Neural cell (in vitro differentiated cells): ENCODE measurements around the gene RAB18. TPM values are rescaled to one million over a fixed set of nuclear protein-coding genes. Genes with fewer than 3 reads are reported as not detected.

Source experiments
- H2AFZ ChIP-seq: fragments of 200-600, 300-800 bp; sonication (generic), shearing (Covaris generic); 2 replicates; pipeline ENCODE4 v1.6.0; 2014; ENCODE audit warnings: low read depth, mild to moderate bottlenecking, antibody characterized with exemption, low read length, moderate library complexity
- H3F3A ChIP-seq: fragments of 200-600 bp; shearing (Covaris generic); 2 replicates; pipeline ENCODE4 v1.6.1; 2016; ENCODE audit warnings: mild to moderate bottlenecking, moderate library complexity, mixed read lengths, antibody characterized with exemption, low read length; ENCODE audit not compliant: insufficient read depth, poor library complexity, severe bottlenecking
- H3K27ac ChIP-seq: fragments of 200-600, 300-800 bp; sonication (generic), shearing (Covaris generic); 2 replicates; pipeline ENCODE4 v1.5.1; 2014; ENCODE audit warnings: mild to moderate bottlenecking, low read length, moderate library complexity
- H3K27me3 ChIP-seq: fragments of 300-800, 200-600 bp; sonication (generic), shearing (Covaris generic); 2 replicates; pipeline ENCODE4 v1.6.0; 2014; ENCODE audit warnings: mild to moderate bottlenecking, low read depth, low read length, moderate library complexity; ENCODE audit not compliant: insufficient read depth
- H3K36me3 ChIP-seq: fragments of 300-800, 200-600 bp; sonication (generic), shearing (Covaris generic); 2 replicates; pipeline ENCODE4 v1.5.1; 2014; ENCODE audit warnings: mild to moderate bottlenecking, antibody characterized with exemption, low read length, moderate library complexity; ENCODE audit not compliant: insufficient read depth
- H3K4me2 ChIP-seq: fragments of 300-800, 200-600 bp; sonication (generic), shearing (Covaris generic); 2 replicates; pipeline ENCODE4 v1.6.0; 2014; ENCODE audit warnings: mild to moderate bottlenecking, low read length
- H3K4me3 ChIP-seq: fragments of 300-800, 200-600 bp; sonication (generic), shearing (Covaris generic); 2 replicates; pipeline ENCODE4 v1.5.1; 2014; ENCODE audit warnings: mild to moderate bottlenecking, low read length, moderate library complexity
- H3K79me2 ChIP-seq: fragments of 200-600 bp; shearing (Covaris generic); replicated peaks from 2 replicates; pipeline ENCODE4 v1.6.0; 2014; ENCODE audit warnings: mild to moderate bottlenecking, low read length, moderate library complexity; ENCODE audit not compliant: insufficient read depth
- H3K9ac ChIP-seq: fragments of 300-800, 200-600 bp; sonication (generic), shearing (Covaris generic); 2 replicates; pipeline ENCODE4 v1.6.1; 2016; ENCODE audit warnings: mild to moderate bottlenecking, low read length, mixed read lengths
- H3K9me2 ChIP-seq: fragments of 200-600 bp; shearing (Covaris generic); 2 replicates; pipeline ENCODE4 v1.6.1; 2016; ENCODE audit warnings: mild to moderate bottlenecking, low read length, mixed read lengths; ENCODE audit not compliant: insufficient read depth
- H3K9me3 ChIP-seq: fragments of 200-600, 300-800 bp; sonication (generic), shearing (Covaris generic); 2 replicates; pipeline ENCODE4 v1.6.1; 2016; ENCODE audit warnings: mild to moderate bottlenecking, mixed run types, low read length, moderate library complexity, mixed read lengths
- H4K20me1 ChIP-seq: fragments of 200-600 bp; shearing (Covaris generic); 2 replicates; pipeline ENCODE4 v1.6.1; 2016; ENCODE audit warnings: mild to moderate bottlenecking, mixed run types; ENCODE audit not compliant: insufficient read depth
- EP300 ChIP-seq: fragments of 450-650 bp; conservative IDR thresholded peaks from 2 replicates; pipeline ENCODE4 v1.6.1; 2014; ENCODE audit warnings: antibody characterized with exemption, mild to moderate bottlenecking, moderate library complexity; ENCODE audit not compliant: poor library complexity, severe bottlenecking
- EZH2 ChIP-seq: fragments of 200-600, 300-800 bp; shearing (Covaris generic), sonication (generic); IDR thresholded peaks from 2 replicates; pipeline ENCODE4 v1.6.1; 2014; ENCODE audit warnings: antibody characterized with exemption, low read length, borderline replicate concordance, mild to moderate bottlenecking; ENCODE audit not compliant: insufficient read depth, poor library complexity, severe bottlenecking
- MXI1 ChIP-seq: fragments of 450-650 bp; conservative IDR thresholded peaks from 2 replicates; pipeline ENCODE4 v1.6.1; 2014; ENCODE audit warnings: antibody characterized with exemption, mild to moderate bottlenecking; ENCODE audit not compliant: poor library complexity, severe bottlenecking
- POLR2AphosphoS5 ChIP-seq: IDR thresholded peaks from 2 replicates; pipeline ENCODE4 v1.6.1; 2012
- RAD21 ChIP-seq: fragments of 450-650 bp; conservative IDR thresholded peaks from 2 replicates; pipeline ENCODE4 v1.6.1; 2014; ENCODE audit warnings: antibody characterized with exemption, mild to moderate bottlenecking, moderate library complexity
- SMC3 ChIP-seq: fragments of 450-650 bp; conservative IDR thresholded peaks from 2 replicates; pipeline ENCODE4 v1.6.1; 2014; ENCODE audit warnings: antibody characterized with exemption, mild to moderate bottlenecking, moderate library complexity; ENCODE audit not compliant: poor library complexity
- TAF1 ChIP-seq: IDR thresholded peaks from 2 replicates; pipeline ENCODE4 v1.6.1; 2012; ENCODE audit warnings: low read depth
- polyA plus RNA-seq: library from polyadenylated mRNA; depleted of rRNA; stranded (reverse); fragments of >200 nt; gene quantifications from 2 replicates; pipeline ENCODE4 v1.2.3, GENCODE V29; 2014
- TF ChIP-seq, protein P1 (sequence below): fragments of 450-650 bp; IDR thresholded peaks from 2 replicates; pipeline ENCODE4 v1.5.1; 2014; ENCODE audit warnings: antibody characterized with exemption, mild to moderate bottlenecking, moderate library complexity; ENCODE audit not compliant: poor library complexity, severe bottlenecking
- TF ChIP-seq, protein P2 (sequence below): IDR thresholded peaks from 2 replicates; pipeline ENCODE4 v1.6.1; 2012; ENCODE audit warnings: borderline replicate concordance

The RAB18 gene
- polyA plus RNA-seq, 1 donor from 2014 or later: 122 TPM

DNA sequence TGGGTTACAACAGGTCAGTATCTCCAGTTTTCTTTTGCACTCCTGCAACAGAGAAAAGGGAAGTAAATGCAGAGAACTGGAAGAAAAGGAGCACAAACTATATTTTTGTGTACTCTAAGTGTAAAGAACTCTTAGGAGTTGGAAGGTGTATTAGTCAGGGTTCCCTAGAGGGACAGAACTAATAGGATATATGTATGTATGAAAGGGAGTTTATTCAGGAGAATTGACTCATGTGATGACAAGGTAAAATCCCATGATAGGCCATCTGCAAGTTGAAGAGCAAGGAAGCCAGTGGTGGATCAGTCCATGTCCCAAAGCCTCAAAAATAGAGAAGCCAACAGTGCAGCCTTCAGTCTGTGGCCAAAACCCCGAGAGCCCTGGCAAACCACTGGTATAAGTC, 22.6 kb upstream of the RAB18 start:
- no peaks in the 10 kb centered on the region for H3K9me2 ChIP-seq
- H4K20me1 ChIP-seq: no peaks in the 10 kb centered on the region
- H3K4me3 ChIP-seq: no peak overlapping the region
- no peak for TF ChIP-seq MXI1
- no peak for TF ChIP-seq EP300
- no peak for TF ChIP-seq EZH2
- no peak for TF ChIP-seq RAD21
- no peak for TF ChIP-seq POLR2AphosphoS5
- TF ChIP-seq, protein P1, sequence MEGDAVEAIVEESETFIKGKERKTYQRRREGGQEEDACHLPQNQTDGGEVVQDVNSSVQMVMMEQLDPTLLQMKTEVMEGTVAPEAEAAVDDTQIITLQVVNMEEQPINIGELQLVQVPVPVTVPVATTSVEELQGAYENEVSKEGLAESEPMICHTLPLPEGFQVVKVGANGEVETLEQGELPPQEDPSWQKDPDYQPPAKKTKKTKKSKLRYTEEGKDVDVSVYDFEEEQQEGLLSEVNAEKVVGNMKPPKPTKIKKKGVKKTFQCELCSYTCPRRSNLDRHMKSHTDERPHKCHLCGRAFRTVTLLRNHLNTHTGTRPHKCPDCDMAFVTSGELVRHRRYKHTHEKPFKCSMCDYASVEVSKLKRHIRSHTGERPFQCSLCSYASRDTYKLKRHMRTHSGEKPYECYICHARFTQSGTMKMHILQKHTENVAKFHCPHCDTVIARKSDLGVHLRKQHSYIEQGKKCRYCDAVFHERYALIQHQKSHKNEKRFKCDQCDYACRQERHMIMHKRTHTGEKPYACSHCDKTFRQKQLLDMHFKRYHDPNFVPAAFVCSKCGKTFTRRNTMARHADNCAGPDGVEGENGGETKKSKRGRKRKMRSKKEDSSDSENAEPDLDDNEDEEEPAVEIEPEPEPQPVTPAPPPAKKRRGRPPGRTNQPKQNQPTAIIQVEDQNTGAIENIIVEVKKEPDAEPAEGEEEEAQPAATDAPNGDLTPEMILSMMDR: no peak
- TF ChIP-seq SMC3: no peak
- TF ChIP-seq, protein P2, sequence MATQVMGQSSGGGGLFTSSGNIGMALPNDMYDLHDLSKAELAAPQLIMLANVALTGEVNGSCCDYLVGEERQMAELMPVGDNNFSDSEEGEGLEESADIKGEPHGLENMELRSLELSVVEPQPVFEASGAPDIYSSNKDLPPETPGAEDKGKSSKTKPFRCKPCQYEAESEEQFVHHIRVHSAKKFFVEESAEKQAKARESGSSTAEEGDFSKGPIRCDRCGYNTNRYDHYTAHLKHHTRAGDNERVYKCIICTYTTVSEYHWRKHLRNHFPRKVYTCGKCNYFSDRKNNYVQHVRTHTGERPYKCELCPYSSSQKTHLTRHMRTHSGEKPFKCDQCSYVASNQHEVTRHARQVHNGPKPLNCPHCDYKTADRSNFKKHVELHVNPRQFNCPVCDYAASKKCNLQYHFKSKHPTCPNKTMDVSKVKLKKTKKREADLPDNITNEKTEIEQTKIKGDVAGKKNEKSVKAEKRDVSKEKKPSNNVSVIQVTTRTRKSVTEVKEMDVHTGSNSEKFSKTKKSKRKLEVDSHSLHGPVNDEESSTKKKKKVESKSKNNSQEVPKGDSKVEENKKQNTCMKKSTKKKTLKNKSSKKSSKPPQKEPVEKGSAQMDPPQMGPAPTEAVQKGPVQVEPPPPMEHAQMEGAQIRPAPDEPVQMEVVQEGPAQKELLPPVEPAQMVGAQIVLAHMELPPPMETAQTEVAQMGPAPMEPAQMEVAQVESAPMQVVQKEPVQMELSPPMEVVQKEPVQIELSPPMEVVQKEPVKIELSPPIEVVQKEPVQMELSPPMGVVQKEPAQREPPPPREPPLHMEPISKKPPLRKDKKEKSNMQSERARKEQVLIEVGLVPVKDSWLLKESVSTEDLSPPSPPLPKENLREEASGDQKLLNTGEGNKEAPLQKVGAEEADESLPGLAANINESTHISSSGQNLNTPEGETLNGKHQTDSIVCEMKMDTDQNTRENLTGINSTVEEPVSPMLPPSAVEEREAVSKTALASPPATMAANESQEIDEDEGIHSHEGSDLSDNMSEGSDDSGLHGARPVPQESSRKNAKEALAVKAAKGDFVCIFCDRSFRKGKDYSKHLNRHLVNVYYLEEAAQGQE: no peak
- no peak for TF ChIP-seq TAF1
- no peaks in the 10 kb centered on the region for H3K79me2 ChIP-seq
- no peaks in the 10 kb centered on the region for H3F3A ChIP-seq
- H3K36me3 ChIP-seq: no peaks in the 10 kb centered on the region
- H2AFZ ChIP-seq: no peak overlapping the region
- no peaks in the 10 kb centered on the region for H3K9me3 ChIP-seq
- H3K27me3 ChIP-seq: no peaks in the 10 kb centered on the region
- H3K27ac ChIP-seq: no peak overlapping the region
- no peak overlapping the region for H3K9ac ChIP-seq
- no peak overlapping the region for H3K4me2 ChIP-seq

DNA sequence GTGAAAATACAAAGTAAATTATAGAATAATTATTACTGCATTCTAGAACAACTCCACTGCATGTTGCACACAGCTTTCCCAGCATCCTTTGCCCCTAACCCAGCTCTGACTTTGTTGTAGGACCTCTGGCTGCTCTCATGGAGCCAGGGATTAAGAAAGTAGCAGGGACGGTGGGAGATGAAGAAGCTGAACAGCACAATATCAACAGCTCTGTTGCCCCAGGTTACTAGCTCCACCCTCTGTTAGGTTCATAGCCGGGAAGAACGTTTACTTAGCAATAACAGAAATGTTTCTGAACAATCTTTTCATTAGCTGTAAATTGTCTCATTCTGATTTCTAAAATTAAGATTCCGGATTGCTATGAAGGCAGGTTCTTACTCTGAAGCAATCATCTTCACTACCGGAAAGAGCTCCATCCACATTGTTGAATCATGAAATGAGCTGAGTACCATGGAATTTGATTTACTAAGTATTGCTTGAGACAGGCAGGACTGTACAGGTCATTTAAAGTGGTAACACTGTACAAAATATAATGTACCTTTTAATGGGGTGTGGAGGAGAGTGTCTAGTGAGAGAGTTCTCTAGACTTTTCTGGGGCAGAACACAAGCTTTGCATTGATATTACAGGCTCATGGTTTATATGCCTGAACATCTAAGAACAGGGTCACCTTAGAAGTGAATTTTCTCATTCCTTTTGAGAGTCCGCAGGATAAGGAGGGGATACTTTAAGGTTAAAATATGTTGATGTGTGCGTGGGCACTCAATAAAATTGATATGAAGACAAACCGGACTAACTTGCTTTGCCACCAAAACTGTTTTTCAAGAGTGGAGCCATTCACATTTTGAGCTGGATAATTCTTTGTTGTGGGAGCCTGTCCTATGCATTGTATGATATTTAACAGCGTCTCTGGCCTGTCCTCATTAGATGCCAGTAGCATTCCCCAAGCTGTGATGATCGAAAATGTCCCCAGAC, 20.8 kb upstream of the RAB18 start:
- Histone ChIP-seq H4K20me1 (no peaks in the 10 kb centered on the region), H3K36me3 (no peaks in the 10 kb centered on the region), H3K9me2 (no peaks in the 10 kb centered on the region), H3K9me3 (no peaks in the 10 kb centered on the region), H3F3A (no peaks in the 10 kb centered on the region), H3K4me2 (no peak overlapping the region), H3K79me2 (no peaks in the 10 kb centered on the region), H3K9ac (no peak overlapping the region), H2AFZ (no peak overlapping the region), H3K27ac (no peak overlapping the region), H3K27me3 (no peaks in the 10 kb centered on the region), H3K4me3 (no peak overlapping the region)
- no peak for TF ChIP-seq EP300
- no peak for TF ChIP-seq TAF1
- TF ChIP-seq POLR2AphosphoS5: no peak
- TF ChIP-seq, protein P2: no peak
- no peak for TF ChIP-seq EZH2
- TF ChIP-seq RAD21: no peak
- no peak for TF ChIP-seq MXI1
- TF ChIP-seq SMC3: no peak
- TF ChIP-seq, protein P1: no peak
